ENCODE data around the gene SLC17A8.
"Not testable (repeated sequence)": the region's sequence is repeated elsewhere in the genome, so short reads cannot be mapped to it uniquely, and the experiment has no call there.

Gene SLC17A8

DNA sequence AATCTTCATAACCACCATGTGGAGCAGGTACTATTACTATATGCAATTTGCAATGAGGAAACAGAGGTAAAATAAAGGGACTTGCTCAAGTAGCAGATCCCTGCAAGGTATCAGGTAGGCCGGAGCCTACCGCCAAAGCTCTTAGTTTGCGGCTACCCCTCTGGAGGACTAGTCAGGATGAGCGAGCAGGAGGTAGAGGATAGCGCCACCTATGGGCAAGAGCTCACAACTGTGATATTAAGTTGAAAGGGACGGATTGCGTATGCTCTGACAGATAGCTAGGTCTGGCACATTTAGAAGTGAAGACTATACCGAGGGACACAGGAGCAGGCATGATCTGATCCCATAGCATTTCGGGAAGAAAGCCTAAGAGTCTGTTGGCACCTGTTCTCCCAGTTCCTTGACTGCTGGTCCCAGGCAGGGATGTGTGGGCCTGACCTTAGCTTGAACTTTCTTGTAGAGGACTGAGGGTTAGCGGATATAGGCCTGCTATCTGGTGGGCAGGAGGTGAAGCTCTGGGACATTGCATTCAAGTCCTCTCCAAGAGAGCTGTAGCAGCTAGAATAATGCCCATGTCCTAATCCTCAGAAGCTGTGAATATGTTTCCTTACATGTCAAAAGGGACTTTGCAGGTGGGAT lies 48.0 kb downstream of the SLC17A8 start:
- intact Hi-C loops (cut with DNase I) = no loop called here
- DNase-seq = peak in 7 of 42 donors; percentile 10 to 49 (median 25)

DNA sequence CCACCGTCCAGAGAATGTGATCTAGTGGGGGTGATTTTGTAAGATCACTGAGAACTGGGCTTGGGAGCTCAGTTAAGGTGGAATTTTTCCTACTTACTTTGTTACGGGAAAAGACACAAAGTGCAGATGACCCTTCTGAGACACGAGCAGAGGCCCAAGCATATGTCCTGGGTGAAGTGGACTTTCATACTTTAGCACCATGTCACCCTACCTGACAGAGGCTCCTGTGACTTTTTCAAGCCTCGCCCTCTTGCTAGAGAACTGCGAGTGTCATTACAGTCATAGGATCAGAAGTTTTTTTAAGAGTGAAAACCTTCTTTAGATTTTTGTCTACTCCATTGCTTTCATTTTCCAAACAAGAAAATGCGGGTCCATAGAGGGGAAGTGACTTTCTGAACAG lies 56.1 kb downstream of the SLC17A8 start:
- intact Hi-C loops (cut with DNase I) = no loop called here
- DNase-seq = no peak

DNA sequence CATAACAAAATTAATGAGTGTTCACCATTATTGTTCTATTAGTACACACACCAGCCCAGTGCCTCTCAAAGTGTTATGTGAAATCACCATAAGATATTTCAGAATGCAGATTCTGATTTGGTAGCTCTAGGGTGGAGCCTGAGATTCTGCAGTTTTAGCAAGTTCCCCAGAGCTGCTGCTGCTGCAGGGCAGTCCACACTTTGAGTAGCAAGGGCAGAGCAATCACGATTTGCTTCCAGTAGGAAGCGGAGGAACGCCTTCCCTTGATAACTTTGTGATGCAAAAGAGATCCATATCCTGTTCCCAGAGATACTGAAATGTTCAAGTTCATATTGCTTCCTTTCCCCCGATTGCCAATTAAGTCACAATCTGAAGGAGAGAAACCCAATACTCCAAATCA lies 57.9 kb downstream of the SLC17A8 start:
- intact Hi-C loops (cut with DNase I) = no loop called here
- no peak for DNase-seq

DNA sequence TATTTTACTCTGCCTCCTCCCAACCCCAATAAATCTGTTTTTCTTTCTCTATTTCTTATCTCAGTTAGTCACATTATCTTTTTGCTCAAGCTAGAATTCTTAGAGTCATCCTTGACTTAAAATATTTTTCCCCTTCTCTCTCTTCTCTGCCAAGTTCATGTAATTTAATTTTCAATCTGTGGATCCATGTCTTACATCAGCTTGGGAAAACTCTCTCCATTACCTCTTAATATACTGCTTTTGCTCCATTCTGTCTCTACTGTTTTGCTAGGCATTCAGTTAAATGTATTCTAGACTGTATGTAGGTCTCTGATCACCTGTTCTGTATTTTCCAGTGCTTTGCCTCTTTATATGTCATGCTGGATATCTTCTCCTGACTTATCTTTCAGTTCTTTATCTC lies 65.8 kb downstream of the SLC17A8 start:
- DNase-seq = no peak
- intact Hi-C loops (cut with DNase I) = no loop called here

DNA sequence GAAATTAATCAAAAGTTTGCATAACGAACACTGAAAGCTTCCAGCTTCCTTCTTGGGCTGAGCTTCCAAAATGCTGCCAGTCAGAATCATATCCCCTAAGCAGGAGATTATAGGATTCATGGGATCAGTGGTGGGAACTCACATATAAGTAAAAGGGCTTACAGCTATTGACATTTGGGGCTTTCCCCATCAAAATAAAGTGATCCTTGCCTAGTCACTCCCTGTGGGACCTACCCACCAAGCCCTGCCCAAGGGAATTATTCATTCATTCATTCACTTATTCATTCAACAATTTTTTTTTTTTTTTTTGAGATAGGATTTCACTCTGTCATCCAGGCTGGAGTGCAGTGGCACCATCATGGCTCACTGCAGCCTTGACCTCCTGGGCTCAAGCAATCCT lies 69.3 kb downstream of the SLC17A8 start:
- intact Hi-C loops (cut with DNase I) = no loop called here
- no peak for DNase-seq

DNA sequence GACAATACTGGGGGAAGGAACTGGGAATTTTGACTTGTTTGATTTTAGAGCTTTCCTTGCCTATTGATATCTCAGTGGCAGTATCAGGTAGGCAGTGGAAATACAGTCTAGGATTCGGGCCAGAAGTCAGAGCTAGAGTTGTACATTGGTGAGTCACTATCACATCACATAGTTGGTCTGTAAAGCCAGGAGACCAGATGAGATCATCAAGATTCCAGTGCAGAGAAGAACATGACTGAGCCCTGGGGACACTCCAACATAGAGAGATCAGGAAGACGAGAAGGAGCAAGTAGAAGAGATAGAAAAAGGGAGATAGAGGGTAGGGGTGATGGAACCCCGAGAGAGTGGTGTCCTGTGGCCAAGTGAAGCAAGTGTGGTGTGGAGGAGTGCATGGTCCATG lies 70.2 kb downstream of the SLC17A8 start:
- intact Hi-C loops (cut with DNase I) = no loop called here
- no peak for DNase-seq

DNA sequence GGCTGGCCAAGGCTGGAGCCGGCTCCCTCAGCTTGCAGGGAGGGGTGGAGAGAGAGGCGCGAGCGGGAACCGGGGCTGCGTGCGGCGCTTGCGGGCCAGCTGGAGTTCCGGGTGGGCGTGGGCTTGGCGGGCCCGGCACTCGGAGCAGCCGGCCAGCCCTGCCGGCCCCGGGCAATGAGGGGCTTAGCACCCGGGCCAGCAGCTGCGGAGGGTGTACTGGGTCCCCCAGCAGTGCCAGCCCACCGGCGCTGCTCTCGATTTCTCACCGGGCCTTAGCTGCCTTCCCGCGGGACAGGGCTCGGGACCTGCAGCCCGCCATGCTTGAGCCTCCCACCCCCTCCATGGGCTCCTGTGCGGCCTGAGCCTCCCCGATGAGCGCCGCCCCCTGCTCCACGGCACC lies 73.4 kb downstream of the SLC17A8 start:
- intact Hi-C loops (cut with DNase I); DNase-seq: not testable (repeated sequence)

DNA sequence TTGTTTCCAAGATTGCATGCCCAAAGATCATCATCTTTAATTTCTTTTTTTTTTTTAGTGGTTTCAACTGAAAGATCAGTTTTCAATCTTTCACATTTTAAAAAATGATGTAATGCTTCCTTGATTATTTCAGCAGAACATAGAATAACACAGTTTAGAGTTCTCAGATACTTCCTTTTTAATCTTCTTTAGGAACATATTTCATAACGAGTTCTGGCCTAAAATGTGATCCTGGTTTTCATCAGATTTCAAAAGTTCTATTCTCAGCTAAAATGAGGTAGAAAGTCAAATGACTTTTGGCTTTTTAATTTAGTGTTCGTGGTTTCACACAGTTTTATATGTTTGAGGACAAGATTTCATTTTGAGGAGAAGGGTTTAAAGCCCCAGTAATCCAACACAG lies 76.8 kb downstream of the SLC17A8 start:
- no peak for DNase-seq
- intact Hi-C loops (cut with DNase I) = no loop called here

DNA sequence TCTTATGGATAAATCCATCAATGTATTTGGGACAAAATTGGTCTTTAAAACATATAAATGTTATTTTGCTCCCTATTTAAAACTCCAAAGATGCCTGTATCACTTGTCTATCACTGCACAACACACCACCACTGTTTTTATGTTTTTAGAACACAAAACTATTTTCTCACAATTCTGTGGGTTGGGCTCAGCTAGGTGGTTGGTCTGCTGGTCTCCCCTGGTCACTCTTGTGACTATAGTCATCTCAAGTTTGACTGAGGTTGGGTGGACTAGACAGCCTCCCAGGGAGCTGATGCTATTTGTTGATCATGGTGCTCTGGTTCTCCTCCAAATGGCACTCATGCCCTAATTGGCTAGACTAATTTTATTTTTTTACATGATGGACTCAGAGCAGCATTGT lies 77.3 kb downstream of the SLC17A8 start:
- DNase-seq = no peak
- intact Hi-C loops (cut with DNase I) = no loop called here

DNA sequence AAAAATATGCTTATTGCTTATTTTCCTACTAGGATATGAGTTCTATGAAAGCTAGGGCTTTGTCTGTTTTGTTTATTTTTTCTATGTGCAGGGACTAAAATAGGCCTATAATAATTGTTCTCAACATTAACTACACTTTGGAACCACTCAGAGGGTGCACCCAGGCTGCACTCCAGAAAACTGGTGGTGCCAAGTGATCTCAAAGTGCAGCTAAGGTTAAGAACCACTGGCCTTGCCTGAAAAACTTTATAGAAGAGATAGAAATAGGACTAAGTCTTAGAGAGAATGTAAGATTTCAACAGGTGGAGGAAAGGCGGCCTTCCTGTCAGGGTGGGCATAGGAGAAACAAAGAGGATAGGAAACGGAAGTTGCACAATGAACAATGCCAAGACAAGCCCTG lies 79.1 kb downstream of the SLC17A8 start:
- intact Hi-C loops (cut with DNase I) = no loop called here
- no peak for DNase-seq

DNA sequence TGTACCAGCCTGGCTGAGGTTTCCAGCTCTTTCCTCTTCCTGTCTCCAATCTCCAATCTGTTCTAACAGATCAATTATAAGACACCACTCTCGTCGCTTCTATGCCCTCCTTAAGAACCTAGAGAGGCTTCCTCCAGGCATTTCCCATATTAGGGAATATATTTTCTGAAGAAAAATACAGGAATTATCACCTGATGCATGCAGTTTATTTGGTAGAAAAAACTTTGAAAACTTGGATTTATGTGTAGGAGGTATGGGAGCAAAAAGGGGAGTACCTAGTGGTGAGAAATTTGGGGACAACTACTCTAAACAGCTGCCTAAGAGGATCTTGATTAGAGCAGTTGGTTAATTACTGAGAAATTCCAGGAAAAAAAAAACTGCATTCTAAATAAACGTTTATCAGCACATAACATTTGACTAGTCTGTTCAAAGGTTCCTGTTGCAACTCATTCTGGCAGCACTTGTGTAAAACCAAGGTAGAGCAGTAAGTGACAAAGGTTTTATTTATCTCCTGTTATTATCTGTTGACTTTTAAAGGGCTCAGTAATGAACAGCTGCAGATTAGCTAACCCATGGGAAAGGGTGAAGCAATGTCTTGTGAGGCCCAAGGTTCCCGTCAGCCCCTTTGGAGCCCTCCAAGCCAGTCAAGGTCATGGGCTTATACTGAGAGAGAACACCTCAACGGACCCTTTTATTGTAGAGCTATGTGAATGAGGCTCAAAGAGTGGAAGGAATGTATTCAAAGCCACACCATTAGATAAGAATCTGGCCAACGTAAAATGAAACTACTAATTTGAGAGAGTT lies 80.4 kb downstream of the SLC17A8 start:
- no peak for DNase-seq
- intact Hi-C loops (cut with DNase I) = no loop called here

DNA sequence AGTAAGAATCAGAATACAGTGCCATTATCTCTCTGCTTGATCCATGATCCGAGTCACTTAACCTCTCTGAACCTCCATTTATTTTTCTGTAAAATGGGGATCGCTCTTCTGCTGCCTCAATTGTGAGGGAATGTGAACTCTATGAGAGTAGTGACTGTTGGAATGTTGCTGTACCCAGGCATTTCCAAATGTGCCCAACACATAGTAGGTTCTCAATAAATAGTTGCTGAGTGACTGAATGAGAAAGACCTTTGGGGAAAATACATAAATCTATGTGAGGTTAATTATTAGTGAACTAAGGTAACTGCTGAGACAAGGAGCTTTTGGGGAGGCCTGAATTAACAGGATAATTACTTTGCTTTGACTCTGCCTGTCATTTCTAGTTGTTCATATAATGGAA lies 82.9 kb downstream of the SLC17A8 start:
- intact Hi-C loops (cut with DNase I) = no loop called here
- no peak for DNase-seq

DNA sequence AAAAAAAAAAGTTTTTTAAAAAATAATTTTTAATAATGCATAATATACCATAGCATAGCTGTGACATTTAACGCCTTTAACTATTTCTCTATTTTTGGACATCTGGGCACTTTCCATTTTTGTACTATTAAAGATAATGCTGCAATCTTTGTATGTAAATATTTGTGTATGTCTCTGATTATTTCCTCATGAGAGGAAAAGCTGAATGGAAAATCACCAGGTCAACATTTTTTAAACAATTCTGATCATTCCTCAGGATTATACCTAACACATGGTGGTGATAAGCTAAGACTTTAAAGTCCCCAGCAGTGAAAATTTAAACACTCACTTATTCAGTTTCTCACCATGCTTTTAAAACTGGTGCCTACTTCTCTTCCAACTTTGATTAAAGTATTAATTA lies 85.5 kb downstream of the SLC17A8 start:
- DNase-seq = no peak
- intact Hi-C loops (cut with DNase I) = no loop called here

DNA sequence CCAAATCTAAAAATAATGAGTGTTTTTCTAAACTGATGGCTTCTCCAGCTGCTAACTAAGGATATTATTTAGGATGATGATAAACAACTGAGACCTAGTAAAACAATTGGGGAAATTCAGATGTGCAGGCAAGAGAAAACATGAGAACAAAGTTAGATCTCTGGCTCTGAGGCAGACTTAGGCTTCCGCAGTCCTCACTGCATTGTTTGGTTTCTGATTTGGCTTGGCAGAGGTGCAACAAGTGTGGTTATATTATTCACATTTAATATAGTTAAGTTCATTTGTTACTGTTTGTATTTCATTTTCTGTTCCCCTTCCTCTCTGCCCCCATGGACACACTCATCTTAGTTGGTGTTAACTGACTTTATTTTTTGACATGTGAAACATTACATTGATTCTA lies 86.6 kb downstream of the SLC17A8 start:
- DNase-seq = no peak
- intact Hi-C loops (cut with DNase I) = no loop called here

DNA sequence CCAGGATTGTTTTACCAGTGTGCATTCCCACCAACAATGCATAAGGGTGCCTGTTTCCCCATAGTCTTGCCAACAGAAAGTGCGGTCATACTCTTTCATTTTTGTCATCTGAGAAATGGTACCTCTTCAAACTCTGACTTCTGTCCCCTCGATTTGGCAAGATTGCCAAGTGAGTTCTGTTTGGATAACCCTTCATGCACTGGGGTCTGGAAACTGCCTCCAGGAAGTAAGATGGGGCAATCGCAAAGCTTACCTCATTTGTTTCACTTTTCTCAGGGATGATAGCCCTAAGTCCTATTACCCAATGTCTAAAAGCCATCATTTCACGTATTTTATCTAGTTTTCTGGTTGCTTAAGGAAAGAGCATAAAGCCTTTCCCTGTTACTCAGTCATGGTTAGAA lies 88.2 kb downstream of the SLC17A8 start:
- intact Hi-C loops (cut with DNase I) = no loop called here
- no peak for DNase-seq

DNA sequence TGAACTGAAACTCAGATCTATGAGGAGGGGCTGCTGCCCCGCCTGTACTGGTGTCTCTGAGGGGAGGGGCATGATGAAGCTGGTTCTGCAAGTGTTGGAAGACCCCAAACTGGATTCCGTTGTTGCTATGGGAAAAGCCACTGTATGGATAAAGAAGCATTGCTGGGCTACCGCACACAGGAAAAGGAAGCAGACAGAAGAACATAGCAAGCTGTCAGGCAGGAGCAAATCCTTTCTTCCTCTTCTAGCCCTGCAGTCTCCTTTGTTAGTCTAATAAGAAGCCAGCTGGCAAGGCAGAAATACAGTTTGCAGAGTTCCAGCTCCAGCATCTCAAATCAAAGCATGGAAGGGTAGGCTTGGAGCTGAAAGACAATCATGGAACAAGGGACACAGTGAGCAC lies 90.5 kb downstream of the SLC17A8 start:
- no peak for DNase-seq
- intact Hi-C loops (cut with DNase I) = no loop called here

DNA sequence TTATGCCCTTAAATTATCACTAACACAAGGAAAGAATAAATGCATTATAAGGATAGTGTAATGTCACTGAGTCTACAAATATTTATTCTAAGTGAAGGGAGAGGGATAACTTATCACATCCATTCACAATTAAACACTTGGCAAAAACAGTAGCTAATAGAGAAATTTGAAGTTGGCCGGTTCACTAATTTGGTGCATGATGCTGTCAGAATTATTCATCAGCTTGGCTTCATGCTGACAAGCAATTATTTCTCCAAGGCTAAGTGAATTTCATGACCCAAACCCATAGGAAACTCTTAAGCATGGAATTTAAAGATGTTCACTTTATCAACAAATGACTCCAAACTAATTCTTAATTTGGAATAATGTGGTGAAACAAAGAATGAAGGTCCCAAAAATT lies 91.8 kb downstream of the SLC17A8 start:
- DNase-seq = no peak
- intact Hi-C loops (cut with DNase I) = no loop called here

DNA sequence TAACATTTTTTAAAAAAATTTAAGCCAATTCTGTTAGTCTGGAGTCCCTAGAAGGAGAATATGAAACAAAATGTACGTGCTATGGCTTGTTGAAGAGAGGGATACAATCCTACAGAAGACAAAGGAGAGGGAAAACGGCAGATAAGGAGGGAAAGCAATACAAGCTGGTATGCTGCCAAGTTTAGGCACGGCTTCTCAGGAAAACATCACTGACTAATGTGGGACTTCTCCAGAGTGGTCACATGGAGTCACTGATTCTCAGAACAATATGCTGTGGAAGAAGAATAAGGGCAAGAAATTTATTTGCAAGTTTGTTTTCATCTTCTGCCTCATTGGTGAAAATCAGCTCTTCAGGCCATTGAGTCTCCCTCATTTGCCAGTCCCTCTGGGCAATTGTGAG lies 93.9 kb downstream of the SLC17A8 start:
- intact Hi-C loops (cut with DNase I) = no loop called here

DNA sequence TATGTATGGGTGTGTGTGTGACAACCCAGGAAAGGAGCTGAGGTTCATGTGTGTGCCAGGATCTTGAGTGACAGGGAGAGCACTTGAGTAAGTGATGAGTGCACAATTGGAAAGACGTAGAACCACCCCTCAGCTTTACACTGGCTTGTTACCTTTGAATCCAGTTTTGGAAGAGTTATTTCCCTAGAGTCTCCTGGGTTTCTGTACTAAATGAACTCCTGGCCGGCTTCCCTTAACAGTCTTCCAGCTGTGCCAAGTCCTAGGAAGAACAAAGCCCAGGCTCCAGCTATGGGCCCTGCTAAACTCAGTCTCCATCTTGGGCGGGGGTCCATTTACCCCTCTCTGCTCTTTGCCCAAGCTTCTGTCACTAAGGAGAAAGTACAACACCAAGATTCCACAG lies 97.1 kb downstream of the SLC17A8 start:
- no peak for DNase-seq
- intact Hi-C loops (cut with DNase I) = no loop called here

More for the DNA sequence above, 93.9 kb downstream of the SLC17A8 start:
- no peak for DNase-seq

DNA sequence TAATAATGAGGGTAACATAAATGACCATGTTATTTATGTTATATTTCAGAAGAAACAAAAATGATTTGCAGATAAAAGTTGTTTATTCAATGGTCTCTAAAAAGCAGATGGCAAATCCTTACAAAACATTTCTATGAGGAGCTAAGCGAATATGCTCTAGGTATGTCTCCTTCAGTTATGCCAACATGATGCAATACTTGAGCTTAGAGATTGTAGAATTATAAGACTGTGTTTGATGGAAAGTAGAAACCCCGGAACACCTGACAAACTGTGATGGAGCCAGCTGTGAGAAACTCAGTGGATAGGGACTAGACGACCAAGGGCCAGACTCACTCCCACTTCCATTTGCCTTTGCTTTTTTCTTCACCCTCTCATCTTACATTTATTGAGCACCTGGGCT lies 99.0 kb downstream of the SLC17A8 start:
- intact Hi-C loops (cut with DNase I) = no loop called here
- no peak for DNase-seq

DNA sequence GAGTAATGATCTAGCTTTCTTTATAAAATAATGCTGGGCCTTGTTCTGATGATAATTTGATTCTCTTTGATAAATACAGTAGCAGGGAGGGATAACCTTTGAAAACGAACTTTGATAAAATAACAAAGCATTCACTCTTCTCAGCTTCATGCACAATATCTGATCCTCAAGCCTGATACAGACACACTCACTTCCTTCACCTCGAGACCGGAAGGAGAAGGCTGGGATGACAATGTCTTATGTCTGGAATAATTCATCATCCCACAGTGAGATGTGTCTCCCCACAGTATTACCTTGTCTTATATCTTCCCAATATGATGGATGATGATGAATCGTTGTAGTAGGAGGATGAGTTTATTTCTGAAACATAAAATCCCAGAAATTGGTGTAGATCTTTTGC lies 101.3 kb downstream of the SLC17A8 start:
- intact Hi-C loops (cut with DNase I) = no loop called here
- DNase-seq = peak in 19 of 42 donors; percentile 2 to 61 (median 20)

Measured in head of caudate nucleus (tissue), 42 donors.